Measurements from ENCODE around the gene RPH3AL. TPM values are rescaled to one million over a fixed set of nuclear protein-coding genes. Genes with fewer than 3 reads are reported as not detected.

Gene RPH3AL
- total RNA-seq, 1 experiment from 2014 or later: 3.0 TPM

- Histone ChIP-seq H3K27ac (ENCODE audit: insufficient read length, low read depth, low read length) (no peak overlapping the region), H3K4me2 (ENCODE audit: insufficient read depth, insufficient read length, low read length) (no peak overlapping the region), H3K9ac (ENCODE audit: extremely low read depth, insufficient read length, low read length) (no peak overlapping the region), H2BK20ac (ENCODE audit: low read depth, low read length, poor library complexity, severe bottlenecking) (no peak overlapping the region), H2AFZ (ENCODE audit: low read length) (no peak overlapping the region), H3K4me1 (ENCODE audit: insufficient read depth, low read length) (no peaks in the 10 kb centered on the region), H4K91ac (ENCODE audit: insufficient read length, low read depth, low read length) (no peak overlapping the region), H2BK120ac (ENCODE audit: low read depth, low read length, poor library complexity, severe bottlenecking) (no peak overlapping the region), H2BK12ac (ENCODE audit: insufficient read length, low read depth, low read length) (no peak overlapping the region), H3K9me3 (ENCODE audit: control insufficient read depth, low read depth, low read length) (no peaks in the 10 kb centered on the region), H2BK5ac (ENCODE audit: insufficient read length, low read length) (no peak overlapping the region), H3K23ac (ENCODE audit: insufficient read length, low read depth, low read length) (no peak overlapping the region), H4K20me1 (ENCODE audit: control insufficient read depth, insufficient read depth, insufficient read length) (no peaks in the 10 kb centered on the region), H2AK5ac (ENCODE audit: insufficient read length, low read length) (no peak overlapping the region), H3K14ac (ENCODE audit: insufficient read depth, low read length) (peak overlapping the region; percentile 16; the same call in 1 of the 2 replicates), H3K4ac (ENCODE audit: low read depth, low read length) (no peak overlapping the region), H4K5ac (ENCODE audit: insufficient read length, low read depth, low read length) (no peak overlapping the region), H3K79me1 (ENCODE audit: insufficient read depth, low read depth, low read length, poor library complexity, severe bottlenecking) (no peaks in the 10 kb centered on the region), H2BK15ac (ENCODE audit: low read depth, low read length) (no peak overlapping the region), H3K79me2 (ENCODE audit: insufficient read depth, low read length) (no peaks in the 10 kb centered on the region), H4K8ac (replicated peaks; ENCODE audit: insufficient read length, low read depth, low read length) (no peak overlapping the region), H3K18ac (ENCODE audit: insufficient read length, low read depth, low read length) (no peak overlapping the region), H3K56ac (ENCODE audit: insufficient read length, low read depth, low read length) (no peak overlapping the region), H3T11ph (ENCODE audit: low read length) (no peak overlapping the region), H3K27me3 (ENCODE audit: insufficient read depth, low read length) (no peaks in the 10 kb centered on the region), H3K23me2 (ENCODE audit: insufficient read length, low read depth, low read length, poor library complexity, severe bottlenecking) (peaks cover 3% of the 10 kb centered on the region)
- no peak overlapping the region; a peak in 1 of 7 replicates for H3K27ac Mint-ChIP-seq
- no CpG with 5 or more reads among the region's 23 CpGs for WGBS (ENCODE audit: extremely low coverage, insufficient read length, low lambda C conversion rate)
- H3K9me3 Mint-ChIP-seq: peaks cover 4% of the 10 kb centered on the region in 2 experiments; a peak in 2 of 5 replicates
- H3K4me3 Mint-ChIP-seq: no peak overlapping the region
- no peak for TF ChIP-seq CTCF (conservative IDR thresholded peaks at IDR 0.05)
- H3K27me3 Mint-ChIP-seq (ENCODE audit: low read depth): peaks cover 10% of the 10 kb centered on the region
- H3K4me1 Mint-ChIP-seq: no peaks in the 10 kb centered on the region
- H3K36me3 Mint-ChIP-seq (ENCODE audit: insufficient read depth in 1 of 3, low read depth in 3 of 3): no peaks in the 10 kb centered on the region; a peak in 3 of 7 replicates
- no peak for DNase-seq
Measured at GRCh38 chr17:246851-247421, 105.7 kb downstream of the RPH3AL start.

Measured in H9 (cell line).